ENCODE measurements around the gene GHDC.

- TF ChIP-seq POLR2A (IDR thresholded peaks at IDR 0.05) = no peak
- no peak for TF ChIP-seq CTCF (IDR thresholded peaks at IDR 0.05)
These were observed 7.1 kb upstream of the GHDC start for GRCh38 chr17:42201458-42201772.
